HG03108 (cell line): Measurements from ENCODE around the gene SV2B.

Experiments used
- ATAC-seq: cut with Tn5 transposase; IDR thresholded peaks from one replicate; pipeline ENCODE4 v1.9.1; 2021; ENCODE audit warnings: moderate library complexity; ENCODE audit not compliant: unreplicated experiment

The SV2B gene

GRCh38 chr15:91225741-91226140, 125.7 kb downstream of the SV2B start:
- ATAC-seq: no peak

- ATAC-seq: no peak
Observed at GRCh38 chr15:91227117-91227516, 127.1 kb downstream of the SV2B start.

- no peak for ATAC-seq
Observed at GRCh38 chr15:91227766-91228165, 127.7 kb downstream of the SV2B start.

GRCh38 chr15:91228383-91228782, 128.3 kb downstream of the SV2B start:
- no peak for ATAC-seq

- ATAC-seq: no peak
Observed at GRCh38 chr15:91228890-91229289, 128.8 kb downstream of the SV2B start.

- ATAC-seq: no peak
Observed at GRCh38 chr15:91231703-91232102, 131.6 kb downstream of the SV2B start.

GRCh38 chr15:91234759-91235158, 134.7 kb downstream of the SV2B start:
- ATAC-seq: no peak

- no peak for ATAC-seq
Observed at GRCh38 chr15:91235376-91235775, 135.3 kb downstream of the SV2B start.

GRCh38 chr15:91237445-91237844, 137.4 kb downstream of the SV2B start:
- no peak for ATAC-seq

GRCh38 chr15:91238644-91239425, 138.8 kb downstream of the SV2B start:
- ATAC-seq: no peak

- no peak for ATAC-seq
Observed at GRCh38 chr15:91243826-91244225, 143.8 kb downstream of the SV2B start.

GRCh38 chr15:91244919-91245318, 144.9 kb downstream of the SV2B start:
- ATAC-seq: no peak

- ATAC-seq: no peak
Observed at GRCh38 chr15:91246998-91247397, 146.9 kb downstream of the SV2B start.

- no peak for ATAC-seq
Observed at GRCh38 chr15:91249591-91249990, 149.5 kb downstream of the SV2B start.

- no peak for ATAC-seq
Observed at GRCh38 chr15:91252322-91252721, 152.3 kb downstream of the SV2B start.

GRCh38 chr15:91252756-91253155, 152.7 kb downstream of the SV2B start:
- ATAC-seq: no peak

- ATAC-seq: no peak
Observed at GRCh38 chr15:91253605-91254004, 153.5 kb downstream of the SV2B start.

GRCh38 chr15:91254766-91255165, 154.7 kb downstream of the SV2B start:
- ATAC-seq: no peak

- no peak for ATAC-seq
Observed at GRCh38 chr15:91255670-91256192, 155.7 kb downstream of the SV2B start.

- no peak for ATAC-seq
Observed at GRCh38 chr15:91257746-91258414, 157.8 kb downstream of the SV2B start.

GRCh38 chr15:91258415-91258759, 158.3 kb downstream of the SV2B start:
- ATAC-seq: no peak

GRCh38 chr15:91259077-91259476, 159.0 kb downstream of the SV2B start:
- no peak for ATAC-seq
